ENCODE results near the gene MSN. TPM values are rescaled to one million over a fixed set of nuclear protein-coding genes. Genes with fewer than 3 reads are reported as not detected.

The MSN gene
- total RNA-seq = 356 and 431 TPM in 2 replicates

GRCh38 chrX:65667503-65668376 is at the start of gene MSN:
TSS of gene MSN (plus strand) at chrX:65667654. CDS start at chrX:65667842, 188 bp downstream.

Other genes starting within 250 kb of the MSN start
- gene LAS1L, start 132.9 kb upstream of the MSN start, total RNA-seq = 23.3 and 44.8 TPM in 2 replicates